Vagina (tissue), 2 donors: ENCODE results near the gene IRX4.

Experiments used
- CTCF ChIP-seq, 3 experiments: fragments of 450-650 bp in 2 of 3; fragments of 200-600 bp in 1 of 3; sonication (generic) in 1 of 3; IDR thresholded peaks; one replicate each; pipeline ENCODE4 v1.5.1; 2017 to 2019; ENCODE audit warnings: antibody characterized with exemption in 3 of 3, mild to moderate bottlenecking in 2 of 3, moderate library complexity in 2 of 3
- POLR2A ChIP-seq, 2 donors: fragments of 450-650 bp; IDR thresholded peaks; one replicate each; pipeline ENCODE4 v1.6.1; 2017; ENCODE audit warnings: antibody characterized with exemption in 2 of 2, mild to moderate bottlenecking in 2 of 2, moderate library complexity in 2 of 2

- TF ChIP-seq CTCF (IDR thresholded peaks at IDR 0.05), result no peak
- no peak for TF ChIP-seq POLR2A (IDR thresholded peaks at IDR 0.05)
Observed at GRCh38 chr5:1864896-1865440, 17.8 kb downstream of the IRX4 start.
